Measurements from ENCODE around the gene KRT13.

DNA sequence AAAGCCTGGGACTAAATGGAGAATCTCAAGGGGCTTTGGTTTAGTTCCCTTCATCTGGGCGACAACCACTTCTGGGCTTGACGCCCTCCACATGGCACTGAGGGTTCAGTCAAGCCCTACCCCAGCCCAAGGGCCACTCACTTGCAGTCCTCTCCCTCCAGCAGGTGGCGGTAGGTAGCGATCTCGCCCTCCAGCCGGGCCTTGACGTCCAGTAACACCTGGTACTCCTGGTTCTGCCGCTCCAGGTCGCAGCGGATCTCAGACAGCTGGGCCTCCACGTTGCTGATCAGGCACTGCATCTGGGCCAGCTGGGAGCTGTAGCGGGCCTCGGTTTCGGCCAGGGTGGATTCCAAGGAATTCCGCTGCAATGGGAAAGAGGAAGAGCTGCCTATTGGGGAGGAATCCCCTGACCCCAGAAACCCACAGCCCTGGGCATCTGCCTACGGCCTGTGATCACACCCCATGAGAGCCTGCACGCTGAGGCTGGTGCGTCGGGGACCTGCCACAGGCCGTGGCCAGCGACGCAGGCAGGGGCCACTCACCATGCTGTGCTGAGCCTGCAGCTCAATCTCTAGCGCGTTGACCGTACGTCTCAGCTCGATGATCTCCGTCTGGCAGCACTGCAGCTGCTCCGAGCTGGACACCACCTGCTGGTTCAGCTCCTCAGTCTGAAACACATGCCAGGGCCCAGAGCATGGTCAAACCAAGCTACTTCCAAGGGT, 18.4 kb downstream of the KRT13 start:
- TF ChIP-seq, protein P1, sequence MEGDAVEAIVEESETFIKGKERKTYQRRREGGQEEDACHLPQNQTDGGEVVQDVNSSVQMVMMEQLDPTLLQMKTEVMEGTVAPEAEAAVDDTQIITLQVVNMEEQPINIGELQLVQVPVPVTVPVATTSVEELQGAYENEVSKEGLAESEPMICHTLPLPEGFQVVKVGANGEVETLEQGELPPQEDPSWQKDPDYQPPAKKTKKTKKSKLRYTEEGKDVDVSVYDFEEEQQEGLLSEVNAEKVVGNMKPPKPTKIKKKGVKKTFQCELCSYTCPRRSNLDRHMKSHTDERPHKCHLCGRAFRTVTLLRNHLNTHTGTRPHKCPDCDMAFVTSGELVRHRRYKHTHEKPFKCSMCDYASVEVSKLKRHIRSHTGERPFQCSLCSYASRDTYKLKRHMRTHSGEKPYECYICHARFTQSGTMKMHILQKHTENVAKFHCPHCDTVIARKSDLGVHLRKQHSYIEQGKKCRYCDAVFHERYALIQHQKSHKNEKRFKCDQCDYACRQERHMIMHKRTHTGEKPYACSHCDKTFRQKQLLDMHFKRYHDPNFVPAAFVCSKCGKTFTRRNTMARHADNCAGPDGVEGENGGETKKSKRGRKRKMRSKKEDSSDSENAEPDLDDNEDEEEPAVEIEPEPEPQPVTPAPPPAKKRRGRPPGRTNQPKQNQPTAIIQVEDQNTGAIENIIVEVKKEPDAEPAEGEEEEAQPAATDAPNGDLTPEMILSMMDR (IDR thresholded peaks at IDR 0.05) = peak; percentile 31
- TF ChIP-seq EZH2 (IDR thresholded peaks at IDR 0.05; ENCODE audit: borderline replicate concordance, insufficient read depth, low read depth, low read length, poor library complexity, severe bottlenecking) = no peak

Data from B cell (primary cell).